ENCODE results near the gene OVCA2. TPM values are rescaled to one million over a fixed set of nuclear protein-coding genes. Genes with fewer than 3 reads are reported as not detected.
A peak's percentile ranks its signal among the peaks of the same experiment; 100 is the strongest.

The OVCA2 gene
- total RNA-seq, 2 donors from 2014 or later: 41.0 to 49.8 TPM

DNA sequence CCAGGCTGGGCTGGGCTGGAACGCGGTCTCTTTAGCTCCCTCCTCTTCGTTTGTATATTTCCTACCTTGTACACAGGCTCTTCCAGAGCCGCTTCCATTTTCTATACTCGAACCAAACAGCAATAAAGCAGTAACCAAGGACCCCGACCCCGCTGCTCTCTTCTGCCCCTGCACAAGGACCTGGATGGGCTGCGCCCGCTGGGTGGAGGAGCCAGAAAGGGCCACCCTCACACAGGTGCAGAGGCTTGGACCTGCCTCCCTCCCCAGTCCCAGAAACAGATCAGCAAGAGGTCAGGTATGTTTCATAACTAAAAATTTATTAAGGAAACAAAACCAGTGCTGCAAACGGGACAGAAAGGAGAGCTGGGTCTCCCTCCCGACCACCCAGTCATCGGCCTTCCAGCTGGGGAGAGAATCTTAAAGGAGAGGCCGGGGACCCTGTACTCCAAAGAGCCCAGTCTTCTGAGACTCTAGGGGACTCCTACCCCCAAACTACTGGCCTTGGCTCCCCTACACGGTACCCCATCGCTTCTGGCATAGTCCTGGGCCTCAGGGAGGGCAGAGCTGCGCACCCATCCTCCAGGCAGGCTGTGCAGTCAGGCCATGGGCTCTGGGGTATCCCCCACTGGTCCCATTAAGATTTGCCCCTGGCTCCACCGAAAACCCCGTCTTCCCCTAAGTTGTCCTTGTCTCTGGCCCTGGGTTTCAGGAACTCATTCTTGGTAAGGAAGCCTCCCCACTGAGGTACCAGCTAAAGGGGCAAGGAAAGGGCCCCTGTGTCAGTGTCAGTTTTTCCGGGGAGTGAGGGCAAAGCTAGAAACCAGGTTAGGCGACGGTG, 17.9 kb downstream of the OVCA2 start:
- H3K4me1 ChIP-seq: peaks cover 13% of the 10 kb centered on the region
- intact Hi-C loops (cut with DNase I): loop anchor here (5.0 to 10.0 kb wide), 2 partner anchors 113 to 215 kb away; no protein-coding TSS in a partner anchor
- no peaks in the 10 kb centered on the region for H3K9me3 ChIP-seq
- TF ChIP-seq CTCF (IDR thresholded peaks at IDR 0.05): no peak
- H3K27ac ChIP-seq: peak overlapping the region; percentile 67
- H3K36me3 ChIP-seq: no peaks in the 10 kb centered on the region
- H3K4me3 ChIP-seq: peak overlapping the region; percentile 59
- DNase-seq: no peak
- peaks cover 24% of the 10 kb centered on the region for H3K27me3 ChIP-seq
- peak overlapping the region; percentile 16 to 38 for H3K9ac ChIP-seq (ENCODE audit: low read depth in 2 of 2, low read length in 2 of 2)

GRCh38 chr17:2060385-2060658, 18.5 kb downstream of the OVCA2 start:
- Histone ChIP-seq H3K9me3 (no peaks in the 10 kb centered on the region), H3K9ac (ENCODE audit: low read depth in 2 of 2, low read length in 2 of 2) (peak overlapping the region; percentile 38 to 58), H3K36me3 (no peaks in the 10 kb centered on the region), H3K4me1 (peaks cover 13% of the 10 kb centered on the region), H3K27ac (peak overlapping the region; percentile 67), H3K4me3 (no peak overlapping the region), H3K27me3 (peaks cover 24% of the 10 kb centered on the region)
- TF ChIP-seq CTCF (IDR thresholded peaks at IDR 0.05): no peak
- intact Hi-C loops (cut with DNase I): no loop called here
- DNase-seq: no peak

- DNase-seq: no peak
- no peaks in the 10 kb centered on the region for H3K36me3 ChIP-seq
- peak overlapping the region; percentile 67 for H3K27ac ChIP-seq
- H3K4me3 ChIP-seq: no peak overlapping the region
- no peaks in the 10 kb centered on the region for H3K9me3 ChIP-seq
- H3K27me3 ChIP-seq: peaks cover 22% of the 10 kb centered on the region
- no peak for TF ChIP-seq CTCF (IDR thresholded peaks at IDR 0.05)
- intact Hi-C loops (cut with DNase I): no loop called here
- peaks cover 13% of the 10 kb centered on the region for H3K4me1 ChIP-seq
- H3K9ac ChIP-seq (ENCODE audit: low read depth in 2 of 2, low read length in 2 of 2): peak overlapping the region; percentile 38 to 58
These were observed 19.0 kb downstream of the OVCA2 start for GRCh38 chr17:2060681-2061440.

DNA sequence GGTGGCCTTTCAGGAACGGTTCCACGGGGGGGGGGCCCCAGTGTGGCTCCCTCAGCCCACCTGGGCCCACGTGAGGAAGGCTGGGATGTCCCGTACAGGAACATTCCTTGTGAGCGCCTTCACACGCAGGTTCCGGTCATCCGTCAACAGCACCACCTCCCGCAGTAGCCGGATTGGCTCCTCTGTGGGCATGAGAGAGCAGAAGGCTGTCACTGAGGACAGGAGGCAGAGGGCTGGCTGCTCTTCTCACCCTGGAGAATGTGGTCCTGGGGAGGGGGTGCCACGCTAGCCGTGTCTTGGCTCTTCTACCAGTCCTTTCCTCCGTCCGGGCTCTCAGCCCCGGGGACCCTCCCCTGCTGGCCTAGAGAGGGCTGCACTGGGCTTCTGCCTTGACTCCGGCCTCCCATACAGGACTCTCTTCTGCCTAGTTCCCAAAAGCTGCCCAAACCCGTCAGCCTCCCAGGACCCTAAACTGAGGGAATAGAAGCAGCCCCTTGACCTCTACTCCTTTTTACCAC, 19.7 kb downstream of the OVCA2 start:
- Histone ChIP-seq H3K27me3 (peaks cover 17% of the 10 kb centered on the region), H3K4me3 (no peak overlapping the region), H3K4me1 (peaks cover 9% of the 10 kb centered on the region), H3K9ac (ENCODE audit: low read depth in 2 of 2, low read length in 2 of 2) (peak overlapping the region; percentile 16 to 38), H3K36me3 (no peaks in the 10 kb centered on the region), H3K9me3 (no peaks in the 10 kb centered on the region), H3K27ac (peak overlapping the region; percentile 67)
- intact Hi-C loops (cut with DNase I): no loop called here
- no peak for DNase-seq
- TF ChIP-seq CTCF (IDR thresholded peaks at IDR 0.05): no peak

- Histone ChIP-seq H3K9ac (ENCODE audit: low read depth in 2 of 2, low read length in 2 of 2) (peak overlapping the region; percentile 27 to 43), H3K9me3 (no peaks in the 10 kb centered on the region), H3K36me3 (no peaks in the 10 kb centered on the region), H3K27me3 (peaks cover 6% of the 10 kb centered on the region), H3K27ac (peak overlapping the region; percentile 67), H3K4me1 (peaks cover 9% of the 10 kb centered on the region), H3K4me3 (no peak overlapping the region)
- intact Hi-C loops (cut with DNase I): no loop called here
- TF ChIP-seq CTCF (IDR thresholded peaks at IDR 0.05): no peak
- DNase-seq: no peak
These were observed 20.9 kb downstream of the OVCA2 start for GRCh38 chr17:2062571-2063183.
